PFSK-1 (cell line): ENCODE measurements around the gene VPS13D.

Source experiments
- FOXP2 ChIP-seq: optimal IDR thresholded peaks from 2 replicates; pipeline ENCODE3; 2011; ENCODE audit warnings: borderline replicate concordance, control low read depth, inconsistent platforms; ENCODE audit not compliant: insufficient read depth; ENCODE audit errors: extremely low read length, extremely low read depth
- POLR2AphosphoS5 ChIP-seq: IDR thresholded peaks from 2 replicates; pipeline ENCODE4 v1.6.1; 2012; ENCODE audit warnings: low read depth, mild to moderate bottlenecking, control low read depth, low read length, moderate library complexity
- REST ChIP-seq, 2 experiments: IDR thresholded peaks; 2 replicates each; pipeline versions ENCODE4 v1.6.1 to v1.8.0; 2011 to 2012; ENCODE audit warnings: low read depth in 2 of 2, low read length in 2 of 2, control low read depth in 1 of 2, inconsistent platforms in 1 of 2, mild to moderate bottlenecking in 1 of 2, moderate library complexity in 1 of 2; ENCODE audit not compliant: insufficient read depth in 1 of 2
- SIN3A ChIP-seq: IDR thresholded peaks from 2 replicates; pipeline ENCODE4 v1.6.1; 2012; ENCODE audit warnings: mild to moderate bottlenecking, low read length, moderate library complexity, borderline replicate concordance; ENCODE audit not compliant: insufficient read depth
- TAF1 ChIP-seq: IDR thresholded peaks from 2 replicates; pipeline ENCODE4 v1.6.1; 2012; ENCODE audit warnings: low read length, control low read depth, borderline replicate concordance; ENCODE audit not compliant: insufficient read depth

- no peak for TF ChIP-seq REST (IDR thresholded peaks at IDR 0.05; ENCODE audit: insufficient read depth in 1 of 2, low read depth in 2 of 2, low read length in 2 of 2)
- TF ChIP-seq SIN3A = no peak
- no peak for TF ChIP-seq POLR2AphosphoS5
- TF ChIP-seq TAF1 = no peak
- no peak for TF ChIP-seq FOXP2
These were observed 295.7 kb downstream of the VPS13D start for GRCh38 chr1:12525311-12526181.
